ENCODE results near the gene BNC2.

The BNC2 gene

GRCh38 chr9:16811987-16812685 is 58.3 kb downstream of the BNC2 start:
- DNase-seq = no peak

GRCh38 chr9:16809912-16810610 is 60.4 kb downstream of the BNC2 start:
- DNase-seq = no peak

- DNase-seq = no peak
Measured at GRCh38 chr9:16806674-16807073, 63.8 kb downstream of the BNC2 start.

- DNase-seq = no peak
Measured at GRCh38 chr9:16803648-16804047, 66.8 kb downstream of the BNC2 start.

GRCh38 chr9:16801871-16802466 is 68.5 kb downstream of the BNC2 start:
- DNase-seq = no peak

- no peak for DNase-seq
Measured at GRCh38 chr9:16796304-16796825, 74.1 kb downstream of the BNC2 start.

- no peak for DNase-seq
Measured at GRCh38 chr9:16794871-16795639, 75.4 kb downstream of the BNC2 start.

- DNase-seq = no peak
Measured at GRCh38 chr9:16794103-16794502, 76.4 kb downstream of the BNC2 start.

GRCh38 chr9:16787724-16788123 is 82.7 kb downstream of the BNC2 start:
- DNase-seq = no peak

- no peak for DNase-seq
Measured at GRCh38 chr9:16784002-16784401, 86.5 kb downstream of the BNC2 start.

- no peak for DNase-seq
Measured at GRCh38 chr9:16782490-16782889, 88.0 kb downstream of the BNC2 start.

- no peak for DNase-seq
Measured at GRCh38 chr9:16775330-16775729, 95.1 kb downstream of the BNC2 start.

GRCh38 chr9:16773617-16774016 is 96.9 kb downstream of the BNC2 start:
- no peak for DNase-seq

GRCh38 chr9:16773116-16773515 is 97.4 kb downstream of the BNC2 start:
- DNase-seq = no peak

GRCh38 chr9:16771356-16771755 is 99.1 kb downstream of the BNC2 start:
- DNase-seq = no peak

GRCh38 chr9:16769291-16769690 is 101.2 kb downstream of the BNC2 start:
- no peak for DNase-seq

GRCh38 chr9:16768816-16769215 is 101.7 kb downstream of the BNC2 start:
- no peak for DNase-seq

- DNase-seq = no peak
Measured at GRCh38 chr9:16767366-16767765, 103.1 kb downstream of the BNC2 start.

GRCh38 chr9:16763946-16764345 is 106.5 kb downstream of the BNC2 start:
- DNase-seq = no peak

GRCh38 chr9:16755467-16756160 is 114.9 kb downstream of the BNC2 start:
- no peak for DNase-seq

- no peak for DNase-seq
Measured at GRCh38 chr9:16754662-16755061, 115.8 kb downstream of the BNC2 start.

GRCh38 chr9:16753256-16753655 is 117.2 kb downstream of the BNC2 start:
- DNase-seq = no peak

- DNase-seq = no peak
Measured at GRCh38 chr9:16752601-16753000, 117.9 kb downstream of the BNC2 start.
